ENCODE measurements around the gene PRSS53.

Gene PRSS53

DNA sequence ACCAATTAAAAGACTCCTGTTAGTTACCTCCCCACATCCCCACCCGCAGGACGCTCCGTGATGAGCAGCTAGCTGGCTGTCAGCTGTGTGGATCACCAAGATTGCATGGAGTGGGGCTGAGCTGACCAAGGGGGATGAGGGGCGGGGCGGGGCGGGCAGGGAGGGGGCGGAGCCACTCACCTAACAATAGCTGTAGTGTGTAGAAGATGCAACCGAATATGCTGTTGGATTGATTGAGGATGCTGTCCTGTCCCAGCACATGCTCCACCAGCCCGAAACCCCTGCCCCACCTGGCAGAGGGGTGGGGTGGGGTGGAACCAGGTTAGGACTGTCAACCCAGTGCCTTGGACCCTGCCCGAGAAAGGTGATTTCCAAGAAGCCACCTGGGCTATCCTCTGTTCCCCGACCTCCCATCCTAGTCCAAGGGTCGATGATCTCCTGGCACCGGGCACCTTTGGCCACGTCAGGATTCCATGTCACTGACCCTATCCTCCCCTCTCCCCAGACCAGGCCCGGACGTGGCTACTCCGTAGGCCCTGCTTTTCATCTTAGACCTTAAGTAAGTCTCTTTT is 4.5 kb upstream of the PRSS53 start:
- DNase-seq (ENCODE audit: low spot score), result no peak

DNA sequence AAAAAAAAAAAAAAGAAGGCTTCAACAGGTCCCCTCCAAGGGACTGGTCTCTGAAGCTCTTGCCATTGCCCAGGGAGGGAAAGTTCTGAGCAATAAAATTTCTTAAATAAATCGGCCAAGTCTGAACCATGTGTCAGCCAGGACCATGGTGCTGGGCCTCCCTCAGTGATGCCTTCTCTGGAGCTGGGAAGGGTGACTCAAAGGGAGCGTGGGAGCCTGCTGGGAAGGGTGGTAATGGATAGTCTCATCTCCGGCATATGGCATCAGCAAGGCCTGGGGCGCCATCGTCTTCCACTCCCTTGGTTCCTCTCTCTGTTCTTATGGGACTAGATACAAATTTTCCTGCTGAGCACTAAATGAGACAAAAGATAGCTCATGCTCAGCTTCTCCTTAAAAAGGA is 3.6 kb upstream of the PRSS53 start:
- no peak for DNase-seq (ENCODE audit: low spot score)

DNA sequence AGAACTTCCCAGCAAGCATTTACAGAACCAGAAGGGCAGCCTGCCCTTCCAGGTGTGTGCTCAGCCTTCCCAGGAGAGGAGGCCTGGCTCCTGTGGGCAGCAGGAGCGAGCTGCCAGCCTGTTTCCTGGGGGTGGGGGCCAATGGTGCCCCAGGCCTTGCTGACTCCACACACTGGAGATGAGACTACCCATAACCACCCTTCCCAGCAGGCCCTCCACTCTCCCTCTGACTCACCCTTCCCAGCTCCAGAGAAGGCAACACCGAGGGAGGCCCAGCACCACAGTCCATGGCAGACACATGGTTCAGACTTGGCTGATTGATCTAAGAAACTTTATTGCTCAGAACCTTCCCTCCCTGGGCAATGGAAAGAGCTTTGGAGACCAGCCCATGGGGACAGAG is 1.8 kb upstream of the PRSS53 start:
- no peak for DNase-seq (ENCODE audit: low spot score)

DNA sequence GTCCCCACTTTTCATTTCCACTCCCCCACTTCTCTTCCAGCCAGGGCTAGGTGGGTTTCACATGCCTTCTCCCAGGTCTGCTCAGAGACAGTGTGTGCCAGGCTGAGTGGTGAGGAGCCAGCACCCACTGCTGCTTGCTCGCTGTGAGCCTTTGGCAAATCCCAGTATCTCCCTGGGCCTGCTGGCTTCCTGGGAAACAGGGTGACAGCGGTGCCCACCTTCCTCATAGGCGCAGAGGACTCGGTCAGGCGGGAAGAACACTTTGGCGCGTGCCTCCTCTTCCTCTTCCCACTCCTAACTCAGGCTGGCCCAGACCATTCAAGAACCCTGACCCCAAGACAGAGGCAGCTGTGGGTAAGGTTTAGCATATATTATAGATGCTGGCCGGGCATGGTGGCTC is 456 bp upstream of the PRSS53 start:
- no peak for DNase-seq (ENCODE audit: low spot score)

DNA sequence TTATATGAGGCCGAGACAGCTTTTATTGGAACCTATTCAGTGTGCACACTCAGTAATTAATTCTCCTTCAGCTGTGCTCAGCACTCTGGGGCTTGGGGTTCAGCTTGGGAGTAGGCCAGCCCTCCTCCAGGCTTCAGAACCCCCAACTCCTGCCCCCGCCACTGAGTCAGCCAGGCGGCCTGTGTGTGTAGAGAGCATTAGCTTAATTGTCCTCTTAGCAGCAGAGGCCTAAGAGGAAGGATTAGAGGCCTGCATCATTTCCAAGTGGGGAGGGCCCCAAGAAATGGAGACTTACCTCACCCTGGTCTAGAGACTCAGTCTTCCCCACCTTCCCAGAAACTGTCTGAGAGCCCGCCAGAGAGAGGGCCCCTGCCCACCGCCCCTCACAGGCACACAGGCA is 772 bp downstream of the PRSS53 start:
- DNase-seq (ENCODE audit: low spot score), result no peak

DNA sequence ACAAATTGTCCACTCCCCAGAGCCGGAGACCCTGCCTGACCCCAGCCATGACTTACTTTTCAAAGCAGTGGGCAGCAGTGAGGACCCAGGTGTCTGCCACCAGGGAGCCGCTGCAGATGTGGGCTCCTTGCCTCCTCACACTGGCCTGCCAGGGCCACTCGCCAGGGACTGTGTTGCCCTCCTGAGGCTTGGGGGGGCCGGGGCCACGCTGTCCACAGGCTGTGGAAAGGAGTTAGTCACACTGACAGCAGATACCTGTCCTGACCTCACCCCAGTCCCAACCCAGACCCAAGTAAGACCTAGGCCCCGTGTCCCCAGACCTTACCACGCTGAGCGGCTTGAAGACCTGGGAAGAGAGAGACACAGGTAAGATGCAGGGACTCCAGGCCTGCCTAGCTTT is 1.3 kb downstream of the PRSS53 start:
- no peak for DNase-seq (ENCODE audit: low spot score)

DNA sequence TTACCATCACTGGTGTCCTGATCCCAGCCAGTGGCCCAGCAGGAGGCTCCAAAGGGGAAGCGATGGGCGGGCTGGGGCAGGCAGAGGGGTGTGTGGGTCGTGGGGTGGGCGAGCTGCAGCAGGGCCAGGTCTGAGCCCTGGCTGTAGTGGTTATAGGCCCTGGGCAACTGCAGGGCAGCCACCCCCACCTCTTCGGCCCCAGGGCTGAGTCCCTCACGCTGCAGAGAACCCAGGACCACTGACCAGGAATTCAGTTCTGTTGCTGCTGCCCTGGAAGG is 2.2 kb downstream of the PRSS53 start:
- no peak for DNase-seq (ENCODE audit: low spot score)

DNA sequence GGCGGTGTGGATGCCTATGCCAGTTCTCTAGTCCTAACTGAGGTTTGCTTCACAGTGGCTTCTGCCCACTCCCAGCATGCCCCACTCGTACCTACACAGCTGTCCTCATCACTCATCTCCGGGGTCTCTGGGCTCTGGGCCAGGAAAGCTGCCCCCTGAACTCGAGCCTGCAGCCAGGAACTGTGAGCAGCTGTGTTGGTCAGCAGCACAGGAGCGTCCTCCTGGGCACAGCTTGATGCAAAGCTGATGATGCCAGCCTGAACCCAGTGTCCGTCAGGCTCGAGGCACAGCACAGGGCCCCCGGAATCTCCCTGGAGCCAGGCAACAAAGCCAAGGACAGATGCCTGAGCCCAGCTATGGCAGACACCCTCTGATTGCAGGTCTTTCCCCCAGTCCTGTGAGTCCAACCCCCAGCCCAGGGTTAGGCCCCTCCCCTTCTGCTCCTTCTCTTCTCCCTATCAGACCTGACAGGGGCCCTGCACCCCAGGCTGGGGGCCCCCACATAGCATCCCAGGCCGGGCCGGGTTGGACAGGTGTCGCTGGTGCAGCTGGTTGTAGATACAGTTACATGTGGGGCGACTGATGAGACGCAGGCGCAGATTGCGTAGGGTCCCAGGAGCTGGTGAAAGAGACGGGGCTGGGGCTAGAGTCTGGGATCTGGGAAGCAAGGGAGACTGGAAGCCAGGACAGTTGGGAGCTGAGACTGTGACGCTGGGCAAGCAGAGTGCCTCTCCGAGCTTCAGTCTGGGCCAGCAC is 2.7 kb downstream of the PRSS53 start:
- no peak for DNase-seq (ENCODE audit: low spot score)

DNA sequence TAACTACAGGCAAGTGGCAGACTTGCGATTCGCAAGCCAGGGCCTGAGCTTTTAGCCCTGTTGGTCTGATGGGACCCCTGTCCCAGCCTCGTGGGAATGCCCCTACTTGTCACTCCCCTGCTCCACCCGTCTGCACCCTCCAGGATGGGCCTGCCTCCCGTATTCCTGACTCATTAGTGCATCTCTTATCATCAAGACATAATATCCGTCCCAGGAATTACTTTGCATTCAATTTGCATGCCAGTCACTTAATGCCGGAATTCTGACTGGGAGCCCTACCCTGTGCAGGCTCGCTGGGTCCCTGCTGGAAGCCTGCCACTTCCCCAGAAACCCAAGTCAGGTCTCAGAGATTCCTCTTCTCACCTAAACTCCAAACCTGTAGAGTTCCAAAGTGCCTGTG is 3.3 kb downstream of the PRSS53 start:
- DNase-seq (ENCODE audit: low spot score), result no peak

DNA sequence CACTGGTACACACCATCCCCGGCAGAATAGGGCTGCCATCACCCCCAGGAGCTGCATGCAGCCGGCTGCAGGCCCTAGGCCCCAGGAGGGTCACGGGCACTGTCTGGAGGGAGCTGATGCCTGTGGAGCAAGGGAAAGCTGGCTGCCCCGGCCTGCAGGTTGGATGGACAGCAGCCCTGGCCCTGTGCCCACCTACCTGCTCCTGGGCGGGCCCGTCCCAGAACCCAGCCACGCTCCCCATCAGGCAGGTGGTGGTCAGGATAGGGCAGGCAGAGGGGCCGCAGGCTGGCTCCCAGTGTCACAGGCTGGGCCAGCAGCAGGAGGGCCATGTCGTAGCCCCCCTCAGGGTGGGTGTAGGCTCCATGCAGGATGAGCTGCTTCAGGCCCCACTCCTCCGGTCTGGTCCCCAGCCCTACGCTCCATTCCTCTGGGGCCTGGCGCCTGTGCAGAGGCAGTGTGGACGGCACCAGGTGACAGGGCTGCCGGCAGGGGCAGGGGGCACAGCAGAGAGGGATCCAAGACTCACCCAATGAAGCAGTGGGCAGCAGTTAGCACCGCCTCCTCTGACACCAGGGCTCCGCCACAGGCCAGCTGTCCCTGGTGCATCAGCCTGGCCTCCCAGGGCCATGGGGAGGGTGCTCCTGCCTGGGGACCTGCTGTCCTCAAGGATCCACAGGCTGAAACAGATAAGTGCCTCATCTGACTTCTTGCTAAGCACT is 4.0 kb downstream of the PRSS53 start:
- DNase-seq (ENCODE audit: low spot score), result no peak

DNA sequence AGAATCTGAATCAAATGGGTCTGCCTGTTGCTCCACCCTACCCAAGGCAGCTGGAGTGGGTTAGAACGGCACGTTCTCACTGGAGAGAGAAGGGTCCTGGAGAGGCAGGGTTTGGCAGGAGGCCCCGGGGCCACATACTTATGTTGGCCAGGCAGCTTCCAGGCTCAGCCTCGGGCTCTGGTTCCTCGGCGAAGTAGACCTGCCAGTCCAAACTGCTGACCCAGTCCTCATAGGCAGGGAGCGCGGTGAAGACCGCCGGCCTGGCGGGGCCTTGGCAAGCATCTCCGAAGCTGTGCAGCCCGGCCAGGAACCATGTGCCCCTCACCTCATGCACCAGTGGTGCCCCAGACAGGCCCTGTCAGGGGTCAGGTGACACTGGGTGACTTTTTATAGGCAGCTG is 4.8 kb downstream of the PRSS53 start:
- no peak for DNase-seq (ENCODE audit: low spot score)

DNA sequence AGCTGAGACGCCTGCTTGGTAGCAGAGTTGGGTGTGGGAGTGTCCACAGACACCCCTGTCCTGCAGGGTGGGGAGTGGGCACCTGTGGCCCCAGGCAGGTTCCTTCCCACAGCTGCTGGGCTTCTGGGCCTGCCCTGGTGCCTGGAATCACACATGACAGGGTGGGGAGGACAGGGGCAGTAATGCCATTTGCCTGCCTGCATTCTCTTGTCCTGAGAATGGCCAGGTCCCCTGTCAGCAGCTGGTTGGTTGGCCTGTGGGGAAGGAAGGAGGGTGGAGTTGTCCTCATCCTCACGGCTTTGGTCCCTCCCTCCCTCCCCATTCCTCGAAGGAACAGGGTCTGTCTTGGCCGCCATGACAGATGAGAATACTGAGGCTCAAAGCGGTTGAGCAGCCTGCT is 5.2 kb downstream of the PRSS53 start:
- DNase-seq (ENCODE audit: low spot score), result no peak

DNA sequence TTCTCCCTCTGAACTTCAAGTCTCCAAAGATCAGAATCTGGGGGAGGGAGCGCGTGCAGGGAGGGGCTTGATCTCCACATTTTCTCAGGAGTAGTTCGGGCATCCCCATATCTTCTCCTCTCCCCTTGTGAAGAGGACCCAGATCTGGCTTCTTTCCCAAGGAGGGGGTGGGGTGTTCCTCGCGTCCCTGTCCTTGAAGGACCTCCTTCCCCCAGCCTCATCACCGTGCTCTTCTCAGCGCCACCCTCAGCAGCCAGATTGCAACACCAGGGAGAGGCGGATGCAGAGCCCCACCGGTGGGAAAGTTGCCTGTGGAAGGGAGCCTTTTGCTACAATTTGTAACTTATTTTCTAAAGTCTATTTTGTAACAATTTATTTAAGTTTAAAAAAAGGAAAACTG is 5.7 kb downstream of the PRSS53 start:
- no peak for DNase-seq (ENCODE audit: low spot score)

DNA sequence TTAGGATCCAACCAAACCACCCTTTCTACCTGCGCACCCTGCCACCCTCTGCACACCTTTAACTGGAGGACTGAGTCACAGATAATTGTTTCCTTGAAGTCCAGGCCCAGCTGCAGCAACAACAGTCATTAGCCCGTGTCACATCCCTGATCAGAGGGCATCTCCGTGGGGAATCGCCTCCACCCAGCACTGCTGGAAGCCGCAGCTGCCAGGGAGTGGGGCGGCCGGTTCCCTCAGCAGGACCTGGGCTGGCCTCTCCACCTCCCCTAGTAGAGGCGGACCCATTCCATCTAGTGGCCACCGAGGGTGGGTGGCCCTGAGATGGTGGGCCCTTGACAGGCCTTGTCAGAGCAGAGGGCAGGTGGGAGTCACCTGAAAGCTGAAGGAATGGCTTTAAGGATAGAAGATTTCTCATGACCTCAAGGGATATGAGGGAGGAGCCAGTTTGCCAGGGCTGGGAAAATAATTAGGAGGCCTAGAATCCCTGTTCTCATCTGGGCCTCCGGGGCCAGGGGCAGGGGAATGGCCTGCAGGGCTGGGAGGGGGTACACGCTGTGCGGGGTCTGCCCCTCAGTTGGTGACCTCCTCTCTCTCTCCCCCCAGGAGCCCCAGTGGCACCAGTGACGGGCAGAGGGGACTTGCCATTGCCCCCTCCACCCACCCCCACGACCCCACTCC is 6.2 kb downstream of the PRSS53 start:
- DNase-seq (ENCODE audit: low spot score), result no peak

DNA sequence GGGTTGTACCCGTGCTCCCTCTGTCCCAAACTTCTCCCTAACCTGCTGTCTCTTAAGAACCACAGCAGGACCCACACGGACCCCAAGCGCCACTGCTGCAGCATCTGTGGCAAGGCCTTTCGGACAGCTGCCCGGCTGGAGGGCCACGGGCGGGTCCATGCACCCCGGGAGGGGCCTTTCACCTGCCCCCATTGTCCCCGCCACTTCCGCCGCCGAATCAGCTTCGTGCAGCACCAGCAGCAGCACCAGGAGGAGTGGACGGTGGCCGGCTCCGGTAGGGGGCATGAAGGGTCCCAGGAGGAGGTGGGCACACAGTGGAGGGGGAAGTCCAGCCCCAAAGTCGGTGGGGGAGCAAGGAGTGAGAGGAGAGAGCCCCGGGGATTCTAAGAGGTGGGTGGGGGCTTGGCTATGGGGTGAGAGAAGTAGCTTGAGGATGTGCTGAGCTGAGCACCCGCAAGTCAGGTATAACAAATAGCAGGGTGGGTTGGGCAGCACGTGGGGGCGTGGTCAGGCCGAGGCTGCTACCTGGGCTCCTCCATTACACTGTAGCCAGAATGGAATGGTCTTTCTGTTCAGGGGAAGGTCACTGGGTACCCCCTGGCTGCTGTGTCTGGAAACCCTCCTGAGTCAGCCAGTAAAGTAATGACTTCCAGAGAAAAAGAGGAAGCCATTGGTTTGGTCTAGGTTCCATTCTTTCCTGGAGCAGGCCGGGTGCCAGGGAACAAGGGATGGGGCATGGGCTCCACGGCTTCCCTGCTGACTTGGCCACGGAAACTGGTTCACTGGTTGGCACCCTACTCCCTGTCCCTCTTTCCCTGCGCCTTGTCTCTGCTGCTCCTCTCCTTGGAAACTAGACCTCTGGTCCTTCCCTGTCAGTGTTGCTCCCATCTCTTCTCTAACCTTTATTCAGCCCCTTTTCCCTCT is 7.1 kb downstream of the PRSS53 start:
- no peak for DNase-seq (ENCODE audit: low spot score)

DNA sequence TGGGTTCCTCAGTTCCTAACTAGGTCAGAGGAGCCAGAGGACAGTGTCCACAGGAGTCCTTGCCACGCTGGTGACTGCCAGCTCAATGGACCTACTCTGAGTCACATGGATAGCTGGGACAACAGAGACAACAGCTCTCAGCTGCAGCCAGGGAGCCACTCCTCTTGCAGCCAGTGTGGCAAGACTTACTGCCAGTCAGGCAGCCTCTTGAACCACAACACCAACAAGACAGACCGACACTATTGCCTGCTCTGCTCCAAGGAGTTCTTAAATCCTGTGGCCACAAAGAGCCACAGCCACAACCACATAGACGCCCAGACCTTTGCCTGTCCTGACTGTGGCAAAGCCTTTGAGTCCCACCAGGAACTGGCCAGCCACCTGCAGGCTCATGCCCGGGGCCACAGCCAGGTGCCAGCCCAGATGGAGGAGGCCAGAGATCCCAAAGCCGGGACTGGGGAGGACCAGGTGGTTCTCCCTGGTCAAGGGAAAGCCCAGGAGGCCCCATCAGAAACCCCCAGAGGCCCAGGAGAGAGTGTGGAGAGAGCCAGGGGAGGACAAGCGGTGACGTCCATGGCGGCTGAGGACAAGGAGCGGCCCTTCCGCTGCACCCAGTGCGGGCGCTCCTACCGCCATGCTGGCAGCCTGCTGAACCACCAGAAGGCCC is 7.9 kb downstream of the PRSS53 start:
- no peak for DNase-seq (ENCODE audit: low spot score)

DNA sequence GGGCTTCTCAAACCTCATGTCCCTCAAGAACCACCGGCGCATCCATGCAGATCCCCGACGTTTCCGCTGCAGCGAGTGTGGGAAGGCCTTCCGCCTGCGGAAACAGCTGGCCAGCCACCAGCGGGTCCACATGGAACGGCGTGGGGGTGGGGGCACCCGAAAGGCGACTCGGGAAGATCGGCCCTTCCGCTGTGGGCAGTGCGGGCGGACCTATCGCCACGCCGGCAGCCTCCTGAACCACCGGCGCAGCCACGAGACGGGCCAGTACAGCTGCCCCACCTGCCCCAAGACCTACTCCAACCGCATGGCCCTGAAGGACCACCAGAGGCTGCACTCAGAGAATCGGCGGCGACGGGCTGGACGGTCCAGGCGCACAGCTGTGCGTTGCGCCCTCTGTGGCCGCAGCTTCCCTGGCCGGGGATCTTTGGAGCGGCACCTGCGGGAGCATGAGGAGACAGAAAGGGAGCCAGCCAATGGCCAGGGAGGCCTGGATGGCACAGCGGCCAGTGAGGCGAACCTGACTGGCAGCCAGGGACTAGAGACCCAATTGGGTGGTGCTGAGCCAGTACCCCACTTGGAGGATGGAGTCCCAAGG is 8.6 kb downstream of the PRSS53 start:
- DNase-seq (ENCODE audit: low spot score), result no peak

DNA sequence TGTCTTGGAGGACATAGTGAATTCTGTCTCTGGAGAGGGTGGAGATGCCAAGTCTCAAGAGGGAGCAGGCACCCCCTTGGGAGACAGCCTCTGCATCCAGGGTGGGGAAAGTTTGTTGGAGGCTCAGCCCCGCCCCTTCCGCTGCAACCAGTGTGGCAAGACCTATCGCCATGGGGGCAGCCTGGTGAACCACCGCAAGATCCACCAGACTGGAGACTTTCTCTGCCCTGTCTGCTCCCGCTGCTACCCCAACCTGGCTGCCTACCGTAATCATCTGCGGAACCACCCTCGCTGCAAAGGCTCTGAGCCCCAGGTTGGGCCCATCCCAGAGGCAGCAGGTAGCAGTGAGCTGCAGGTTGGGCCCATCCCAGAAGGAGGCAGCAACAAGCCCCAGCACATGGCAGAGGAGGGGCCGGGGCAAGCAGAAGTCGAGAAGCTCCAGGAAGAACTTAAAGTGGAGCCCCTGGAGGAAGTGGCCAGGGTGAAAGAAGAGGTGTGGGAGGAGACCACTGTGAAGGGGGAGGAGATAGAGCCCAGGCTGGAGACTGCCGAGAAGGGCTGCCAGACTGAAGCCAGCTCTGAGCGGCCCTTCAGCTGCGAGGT is 9.3 kb downstream of the PRSS53 start:
- no peak for DNase-seq (ENCODE audit: low spot score)

DNA sequence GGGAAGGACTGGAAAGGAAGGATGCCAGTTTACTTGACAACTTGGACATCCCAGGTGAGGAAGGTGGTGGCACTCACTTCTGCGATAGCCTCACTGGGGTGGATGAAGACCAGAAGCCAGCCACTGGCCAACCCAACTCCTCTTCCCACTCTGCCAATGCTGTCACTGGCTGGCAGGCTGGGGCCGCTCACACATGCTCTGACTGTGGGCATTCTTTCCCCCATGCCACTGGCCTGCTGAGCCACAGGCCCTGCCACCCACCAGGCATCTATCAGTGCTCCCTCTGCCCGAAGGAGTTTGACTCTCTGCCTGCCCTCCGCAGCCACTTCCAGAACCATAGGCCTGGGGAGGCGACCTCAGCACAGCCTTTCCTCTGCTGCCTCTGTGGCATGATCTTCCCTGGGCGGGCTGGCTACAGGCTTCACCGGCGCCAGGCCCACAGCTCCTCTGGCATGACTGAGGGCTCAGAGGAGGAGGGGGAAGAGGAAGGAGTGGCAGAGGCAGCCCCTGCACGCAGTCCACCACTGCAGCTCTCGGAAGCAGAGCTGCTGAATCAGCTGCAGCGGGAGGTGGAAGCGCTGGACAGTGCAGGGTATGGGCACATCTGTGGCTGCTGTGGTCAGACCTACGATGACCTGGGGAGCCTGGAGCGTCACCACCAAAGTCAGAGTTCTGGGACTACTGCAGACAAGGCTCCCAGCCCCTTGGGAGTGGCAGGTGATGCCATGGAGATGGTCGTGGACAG is 10.0 kb downstream of the PRSS53 start:
- DNase-seq (ENCODE audit: low spot score), result no peak
